Fibroblast of peridontal ligament (primary cell): Measurements from ENCODE around the gene BICD1.
A peak's percentile ranks its signal among the peaks of the same experiment; 100 is the strongest.
"Not testable (repeated sequence)": the region's sequence is repeated elsewhere in the genome, so short reads cannot be mapped to it uniquely, and the experiment has no call there.

Experiments
- DNase-seq: peaks from one replicate; pipeline ENCODE4 v3.0.0-alpha.2; 2010; ENCODE audit errors: extremely low read depth

The BICD1 gene

DNA sequence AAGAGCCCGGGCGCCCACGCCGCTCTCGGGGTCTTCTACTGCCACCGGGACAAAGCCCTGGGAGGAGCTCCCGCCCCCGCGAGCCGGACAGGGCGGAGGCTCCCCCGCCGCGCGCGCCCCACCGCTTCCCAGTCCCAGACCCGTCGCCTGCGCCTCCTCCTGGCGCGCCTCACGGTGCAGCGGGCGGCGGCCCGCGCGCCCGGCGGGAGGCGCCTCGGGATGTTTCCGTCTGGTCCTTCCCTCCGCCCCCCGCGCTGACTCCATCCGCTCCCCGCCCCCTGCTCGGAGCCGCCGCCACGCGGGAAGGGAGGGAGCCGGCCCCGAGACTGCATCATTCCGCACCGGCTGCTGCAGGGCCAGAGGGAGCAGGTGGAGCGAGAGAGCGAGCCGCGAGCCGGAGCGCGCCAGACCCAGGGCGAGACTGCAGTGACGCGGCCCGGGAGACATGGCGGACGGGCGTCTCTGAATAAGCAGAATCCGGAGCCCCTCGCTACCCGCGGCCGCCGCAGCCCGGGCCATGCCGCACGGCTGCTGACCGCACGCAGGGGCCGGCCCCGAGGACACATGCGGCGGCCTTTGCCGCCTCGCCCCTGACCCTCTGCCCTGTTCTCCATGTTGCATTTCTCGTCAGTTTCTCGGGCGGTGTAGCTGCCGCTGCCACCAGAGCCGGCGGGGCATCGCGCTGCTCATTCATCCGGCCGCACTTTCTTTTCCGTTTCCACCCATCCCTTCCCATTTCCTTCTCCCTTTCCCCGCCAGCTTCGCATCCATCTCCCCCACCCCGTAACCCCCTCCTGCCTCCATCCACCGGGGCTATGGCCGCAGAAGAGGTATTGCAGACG lies at the start of gene BICD1:
BICD1 (plus strand) TSS at position 331 of the 842 bp plus-strand sequence; CDS start at position 816, 485 bp downstream.
- peak; percentile 78 for DNase-seq

DNA sequence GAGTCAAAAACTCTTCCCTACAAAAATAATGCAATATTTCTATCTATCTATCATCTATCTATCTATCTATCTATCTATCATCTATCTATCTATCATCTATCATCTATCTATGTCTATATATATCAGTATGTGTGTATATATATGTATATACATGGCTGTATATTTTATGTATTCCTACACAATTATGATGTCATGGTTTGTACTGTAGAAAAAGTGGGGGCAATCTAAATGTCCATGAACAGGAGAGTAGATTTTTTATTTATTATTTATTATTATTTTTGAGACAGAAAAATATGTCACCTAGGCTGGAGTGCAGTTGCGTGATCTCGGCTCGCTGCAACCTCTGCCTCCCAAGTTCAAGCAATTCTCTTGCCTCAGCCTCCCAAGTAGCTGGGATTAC lies 45.6 kb upstream of the BICD1 start:
- DNase-seq: no peak

- peak; percentile 5 for DNase-seq
Observed at GRCh38 chr12:32062881-32063280, 43.8 kb upstream of the BICD1 start.

GRCh38 chr12:32063796-32064195 lies 42.9 kb upstream of the BICD1 start:
- DNase-seq: no peak

DNA sequence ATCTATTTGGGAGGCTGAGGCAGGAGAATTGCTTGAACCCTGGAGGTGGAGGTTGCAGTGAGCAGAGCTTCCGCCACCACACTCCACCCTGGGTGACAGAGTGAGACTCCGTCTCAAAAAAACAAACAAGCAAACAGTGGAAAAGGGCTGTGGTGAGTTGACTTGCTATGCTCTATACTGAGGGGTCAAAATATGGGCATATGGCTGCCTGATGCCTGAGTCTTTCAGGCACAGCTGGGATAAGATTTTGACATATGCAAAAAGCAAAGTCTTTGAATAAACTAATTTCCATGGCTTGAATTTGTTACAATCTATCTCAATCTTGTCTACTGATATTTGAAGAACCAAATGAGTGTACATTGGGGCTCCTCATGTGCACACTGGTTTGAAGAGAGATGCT lies 40.4 kb upstream of the BICD1 start:
- DNase-seq: no peak

DNA sequence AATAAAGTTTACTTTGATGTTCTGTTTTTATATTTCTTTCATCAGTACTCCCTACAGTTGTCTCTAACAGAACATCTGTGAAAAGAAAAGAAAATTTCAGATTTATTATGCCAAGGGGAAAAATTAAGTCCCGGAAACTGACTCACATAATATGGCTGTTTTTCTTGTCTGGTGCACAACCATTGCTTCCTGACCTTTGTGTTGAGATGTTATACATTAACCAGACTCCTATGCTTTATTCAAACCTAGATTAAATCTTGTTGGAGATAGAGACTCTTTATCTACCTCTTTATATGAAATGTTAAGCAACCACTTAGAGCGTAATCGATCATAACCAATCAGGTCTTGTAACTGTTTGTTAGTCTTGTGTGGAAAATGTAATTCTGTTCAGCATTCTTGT lies 37.6 kb upstream of the BICD1 start:
- DNase-seq: no peak

DNA sequence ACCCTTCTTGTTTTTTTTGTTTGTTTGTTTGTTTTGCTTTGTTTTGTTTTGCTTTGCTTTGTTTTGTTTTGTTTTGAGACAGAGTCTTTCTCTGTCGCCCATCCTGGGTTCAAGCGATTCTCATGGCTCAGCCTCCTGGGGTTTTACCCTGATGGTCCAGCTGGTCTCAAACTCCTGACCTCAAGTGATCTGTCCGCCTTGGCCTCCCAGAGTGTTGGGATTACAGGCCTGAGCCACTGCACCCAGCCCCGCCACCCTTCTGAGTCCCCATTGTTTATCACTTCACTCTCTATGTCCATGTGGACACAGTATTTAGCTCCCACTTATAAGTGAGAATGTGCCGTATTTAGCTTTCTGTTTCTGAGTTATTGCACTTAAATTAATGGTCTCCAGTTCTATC lies 36.9 kb upstream of the BICD1 start:
- no peak for DNase-seq

- no peak for DNase-seq
Observed at GRCh38 chr12:32070370-32070769, 36.3 kb upstream of the BICD1 start.

DNA sequence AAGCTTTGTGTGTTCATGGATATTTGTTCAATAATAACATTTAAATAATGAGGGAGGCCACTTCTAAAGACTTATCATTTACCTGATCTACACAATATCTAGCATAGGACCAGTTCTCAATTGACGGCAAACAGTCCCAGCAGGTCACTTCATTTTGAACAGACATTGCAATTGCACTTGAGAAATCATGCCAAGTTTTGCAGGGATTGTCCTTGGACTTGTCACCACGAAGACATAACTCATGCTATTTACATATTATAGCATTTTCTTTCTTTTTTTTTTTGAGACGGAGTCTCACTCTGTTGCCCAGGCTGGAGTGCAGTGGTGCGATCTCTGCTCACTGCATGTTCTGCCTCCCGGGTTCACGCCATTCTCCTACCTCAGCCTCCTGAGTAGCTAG lies 34.5 kb upstream of the BICD1 start:
- DNase-seq: no peak

- no peak for DNase-seq
Observed at GRCh38 chr12:32074432-32074831, 32.2 kb upstream of the BICD1 start.

- DNase-seq: no peak
Observed at GRCh38 chr12:32076941-32077340, 29.7 kb upstream of the BICD1 start.

GRCh38 chr12:32080435-32080834 lies 26.2 kb upstream of the BICD1 start:
- DNase-seq: no peak

DNA sequence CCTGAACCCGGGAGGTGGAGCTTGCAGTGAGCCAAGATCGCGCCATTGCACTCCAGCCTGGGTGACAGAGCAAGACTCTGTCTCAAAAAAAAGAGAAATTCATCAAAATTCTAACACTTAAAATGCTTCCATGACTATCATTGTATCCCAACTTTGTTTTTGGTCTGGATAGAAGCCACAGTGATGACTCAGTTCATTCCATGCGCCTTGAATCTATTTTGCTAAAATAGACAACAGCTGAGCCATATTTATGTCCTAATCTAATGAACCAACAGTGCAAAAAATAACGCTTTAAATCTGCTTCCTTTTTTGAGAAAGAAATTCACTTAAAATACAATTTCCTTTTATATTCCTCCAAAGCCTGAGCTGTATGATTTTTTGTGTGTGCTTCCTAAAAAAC lies 23.2 kb upstream of the BICD1 start:
- DNase-seq: peak; percentile 92

DNA sequence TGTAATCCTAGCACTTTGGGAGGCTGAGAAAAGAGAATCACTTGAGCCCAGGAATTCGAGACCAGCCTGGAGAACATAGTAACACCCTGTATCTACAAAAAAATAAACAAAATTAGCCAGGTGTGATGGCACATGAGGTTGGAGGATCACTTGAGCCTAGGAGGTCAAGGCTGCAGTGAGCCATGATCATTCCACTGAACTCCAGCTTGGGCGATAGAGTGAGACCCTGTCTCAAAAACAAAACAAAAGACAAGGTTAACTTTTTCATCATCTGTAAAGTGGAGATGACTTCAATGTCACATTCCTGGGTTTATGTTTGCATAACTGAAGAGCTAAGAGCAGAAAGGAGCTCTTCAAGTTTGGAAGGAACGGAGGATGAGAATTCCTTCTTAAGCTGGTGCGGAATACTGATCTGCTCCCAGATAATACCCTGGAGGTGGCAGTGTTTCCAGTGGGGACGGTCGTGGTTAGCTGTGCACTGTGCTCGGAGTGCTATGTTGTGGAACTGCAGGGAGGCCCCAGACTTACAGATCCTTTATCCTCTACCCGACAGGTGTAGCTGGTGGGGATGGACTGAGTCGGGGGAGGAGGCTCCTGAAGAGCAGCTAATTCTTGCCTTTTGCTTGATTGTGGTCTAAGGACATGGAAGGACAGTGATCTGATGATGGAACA lies 22.5 kb upstream of the BICD1 start:
- DNase-seq: no peak

- DNase-seq: no peak
Observed at GRCh38 chr12:32084753-32085152, 21.9 kb upstream of the BICD1 start.

DNA sequence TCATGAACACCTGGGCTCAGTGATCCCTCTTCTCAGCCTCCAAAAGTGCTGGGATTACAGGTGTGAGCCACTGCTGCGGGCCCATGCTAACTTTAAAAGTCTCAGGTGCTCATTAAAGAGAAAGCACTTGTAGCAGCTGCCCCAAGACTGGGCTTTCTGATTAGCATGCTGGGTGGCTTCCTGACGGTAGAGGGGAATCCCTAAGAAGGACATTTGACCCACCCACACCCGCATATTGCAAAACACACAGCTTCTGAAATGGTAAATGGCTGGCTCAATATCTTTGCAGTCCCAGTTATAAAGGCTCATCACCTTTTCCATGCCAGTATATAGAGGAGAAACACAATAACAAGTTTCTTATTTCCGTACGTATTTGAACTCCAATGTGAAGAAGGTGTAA lies 19.3 kb upstream of the BICD1 start:
- no peak for DNase-seq

GRCh38 chr12:32089156-32089555 lies 17.5 kb upstream of the BICD1 start:
- no peak for DNase-seq

- DNase-seq: no peak
Observed at GRCh38 chr12:32089586-32089985, 17.1 kb upstream of the BICD1 start.

- peak; percentile 2 for DNase-seq
Observed at GRCh38 chr12:32091696-32092095, 15.0 kb upstream of the BICD1 start.

GRCh38 chr12:32098112-32098511 lies 8.5 kb upstream of the BICD1 start:
- DNase-seq: no peak

DNA sequence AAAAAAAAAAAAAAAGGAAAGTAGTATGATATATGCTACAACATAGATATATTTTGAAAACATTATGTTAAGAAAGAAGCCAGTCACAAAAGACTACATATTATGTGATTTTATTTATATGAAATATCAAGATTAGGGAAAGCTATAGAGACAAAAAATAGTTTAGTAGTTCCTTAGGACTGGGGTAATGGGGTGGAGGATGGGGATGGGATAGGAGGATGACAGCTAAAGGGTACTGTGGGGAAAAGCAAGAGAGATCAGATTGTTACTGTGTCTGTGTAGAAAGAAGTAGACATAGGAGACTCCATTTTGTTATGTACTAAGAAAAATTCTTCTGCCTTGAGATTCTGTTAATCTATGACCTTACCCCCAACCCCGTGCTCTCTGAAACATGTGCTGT lies 7.4 kb upstream of the BICD1 start:
- not testable (repeated sequence) for DNase-seq

- DNase-seq: no peak
Observed at GRCh38 chr12:32100361-32100760, 6.3 kb upstream of the BICD1 start.

- no peak for DNase-seq
Observed at GRCh38 chr12:32100888-32101287, 5.8 kb upstream of the BICD1 start.
